OCI-LY7 (cell line): ENCODE data around the gene EOLA1.

ENCODE experiments used
- CTCF ChIP-seq: fragments of 200-600 bp; sonication (generic); conservative IDR thresholded peaks from 2 replicates; pipeline ENCODE4 v1.5.1; 2014; ENCODE audit warnings: mild to moderate bottlenecking, antibody characterized with exemption, low read length, moderate library complexity, mixed read lengths
- EZH2phosphoT487 ChIP-seq: fragments of 200-600 bp; sonication (generic); IDR thresholded peaks from 2 replicates; pipeline ENCODE4 v1.6.1; 2018; ENCODE audit warnings: low read depth, borderline replicate concordance, mild to moderate bottlenecking, mixed run types, antibody characterized with exemption, low read length, moderate library complexity, mixed read lengths

GRCh38 chrX:149493567-149494562 is 46.9 kb upstream of the EOLA1 start:
- TF ChIP-seq CTCF (no peak), EZH2phosphoT487 (no peak)
